Liver (tissue), 9 donors: ENCODE data around the gene POLR3A. TPM values are rescaled to one million over a fixed set of nuclear protein-coding genes. Genes with fewer than 3 reads are reported as not detected.

Source experiments
- DNase-seq: peaks from one replicate; pipeline ENCODE4 v3.0.0-alpha.2; 2017; ENCODE audit warnings: low spot score
- H3K27ac ChIP-seq, 2 donors: one replicate each; pipeline ENCODE4 v1.7.0; 2013; ENCODE audit warnings: inconsistent platforms in 2 of 2, low read length in 2 of 2, control low read depth in 1 of 2, low read depth in 1 of 2, mild to moderate bottlenecking in 1 of 2
- H3K27me3 ChIP-seq, 4 donors: one replicate each; pipeline versions ENCODE4 v1.6.1 to v1.7.0; 2013; ENCODE audit warnings: low read length in 3 of 4, inconsistent platforms in 1 of 4, mild to moderate bottlenecking in 1 of 4, moderate library complexity in 1 of 4; ENCODE audit not compliant: control insufficient read depth in 4 of 4, insufficient read depth in 4 of 4
- H3K36me3 ChIP-seq, 4 donors: one replicate each; pipeline versions ENCODE4 v1.6.1 to v1.7.0; 2013; ENCODE audit warnings: low read length in 3 of 4, mild to moderate bottlenecking in 3 of 4, low read depth in 1 of 4, moderate library complexity in 1 of 4; ENCODE audit not compliant: control insufficient read depth in 4 of 4, insufficient read depth in 3 of 4
- H3K4me1 ChIP-seq, 4 donors: one replicate each; pipeline versions ENCODE4 v1.6.1 to v1.7.0; 2013; ENCODE audit warnings: low read length in 3 of 4, mild to moderate bottlenecking in 3 of 4, moderate library complexity in 1 of 4; ENCODE audit not compliant: control insufficient read depth in 4 of 4, insufficient read depth in 4 of 4
- H3K4me3 ChIP-seq, 3 donors: one replicate each; pipeline versions ENCODE4 v1.6.1 to v1.7.0; 2013; ENCODE audit warnings: low read length in 3 of 3, control low read depth in 1 of 3, low read depth in 1 of 3, mild to moderate bottlenecking in 1 of 3
- H3K9ac ChIP-seq, 2 donors: one replicate each; pipeline ENCODE4 v1.7.0; 2013; ENCODE audit warnings: low read length in 2 of 2, mild to moderate bottlenecking in 2 of 2, moderate library complexity in 2 of 2, control low read depth in 1 of 2, low read depth in 1 of 2
- H3K9me3 ChIP-seq, 4 donors: one replicate each; pipeline versions ENCODE4 v1.6.1 to v1.7.0; 2013; ENCODE audit warnings: low read length in 3 of 4; ENCODE audit not compliant: control insufficient read depth in 4 of 4
- ATF3 ChIP-seq: IDR thresholded peaks from 2 replicates; pipeline ENCODE4 v1.6.1; 2016; ENCODE audit warnings: antibody characterized with exemption
- CTCF ChIP-seq: fragments of 150-350 bp; IDR thresholded peaks from 2 replicates; pipeline ENCODE4 v1.5.1; 2017; ENCODE audit warnings: improper control_type of control experiment, low read depth, low read length; ENCODE audit not compliant: missing input control
- EGR1 ChIP-seq, 2 donors: IDR thresholded peaks; 2 replicates each; pipeline ENCODE4 v1.6.1; 2016 to 2018; ENCODE audit warnings: antibody characterized with exemption in 2 of 2, low read depth in 2 of 2
- FOXA1 ChIP-seq: IDR thresholded peaks from 2 replicates; pipeline ENCODE4 v1.6.1; 2016; ENCODE audit warnings: antibody characterized with exemption
- FOXA2 ChIP-seq: IDR thresholded peaks from 2 replicates; pipeline ENCODE4 v1.6.1; 2016; ENCODE audit warnings: antibody characterized with exemption
- GABPA ChIP-seq, 2 donors: IDR thresholded peaks in 1 of 2; conservative IDR thresholded peaks in 1 of 2; 2 replicates each; pipeline ENCODE4 v1.6.1; 2016; ENCODE audit warnings: antibody characterized with exemption in 2 of 2, mild to moderate bottlenecking in 1 of 2, moderate library complexity in 1 of 2
- HNF4A ChIP-seq, 2 donors: conservative IDR thresholded peaks; 2 replicates each; pipeline ENCODE4 v1.6.1; 2016; ENCODE audit warnings: antibody characterized with exemption in 2 of 2, mild to moderate bottlenecking in 2 of 2
- JUND ChIP-seq, 2 donors: IDR thresholded peaks; 2 replicates each; pipeline ENCODE4 v1.6.1; 2016; ENCODE audit warnings: antibody characterized with exemption in 2 of 2
- MAX ChIP-seq: IDR thresholded peaks from 2 replicates; pipeline ENCODE4 v1.6.1; 2016; ENCODE audit warnings: antibody characterized with exemption
- NR2F2 ChIP-seq: IDR thresholded peaks from 2 replicates; pipeline ENCODE4 v1.6.1; 2016; ENCODE audit warnings: antibody characterized with exemption
- RAD21 ChIP-seq, 2 donors: IDR thresholded peaks; 2 replicates each; pipeline ENCODE4 v1.6.1; 2016; ENCODE audit warnings: antibody characterized with exemption in 2 of 2, mild to moderate bottlenecking in 2 of 2
- REST ChIP-seq: IDR thresholded peaks from 2 replicates; pipeline ENCODE4 v1.6.1; 2016; ENCODE audit warnings: antibody characterized with exemption, mild to moderate bottlenecking
- RXRA ChIP-seq, 2 donors: IDR thresholded peaks; 2 replicates each; pipeline ENCODE4 v1.6.1; 2017 to 2018; ENCODE audit warnings: antibody characterized with exemption in 2 of 2, mild to moderate bottlenecking in 1 of 2
- SP1 ChIP-seq: IDR thresholded peaks from 2 replicates; pipeline ENCODE4 v1.6.1; 2018; ENCODE audit warnings: antibody characterized with exemption, mild to moderate bottlenecking
- YY1 ChIP-seq: IDR thresholded peaks from 2 replicates; pipeline ENCODE4 v1.6.1; 2016; ENCODE audit warnings: antibody characterized with exemption, mild to moderate bottlenecking
- ZBTB33 ChIP-seq: IDR thresholded peaks from 2 replicates; pipeline ENCODE4 v1.6.1; 2016; ENCODE audit warnings: antibody characterized with exemption
- WGBS: extraction: QIAGEN DNeasy Blood & Tissue Kit; methylation state at CpG from one replicate; pipeline ENCODE4 v1.1.7; 2013; 5-methylcytosine and 5-hydroxymethylcytosine counted together
- polyA plus RNA-seq, 2 donors: library from polyadenylated mRNA; stranded (reverse) in 1 of 2; unstranded in 1 of 2; fragments of 200-250 nt in 1 of 2; fragments of >200 nt in 1 of 2; fragmentation: Nextera tagmentation in 1 of 2; extraction: Ambion mirVana in 1 of 2; gene quantifications; one replicate each; pipeline versions ENCODE4 v1.2.1 to v1.2.3, GENCODE V29; 2013 to 2015
- total RNA-seq, 2 donors: library from RNA; depleted of rRNA; stranded (reverse); fragments of >200 nt; gene quantifications; one replicate each; pipeline ENCODE4 v1.2.3, GENCODE V29; 2014
- donor health status: healthy.
- donor health status: healthy.
- donor health status: healthy.
- donor health status: healthy.
- donor health status: healthy.

Gene POLR3A
- total and polyA plus RNA-seq, 4 donors = 3.2 to 9.6 (median 5.5) TPM

- Histone ChIP-seq H3K9me3 (no peaks in the 10 kb centered on the region), H3K27me3 (no peaks in the 10 kb centered on the region), H3K36me3 (peaks cover 16 to 57% (median 48%) of the 10 kb centered on the region in 4 donors), H3K4me3 (no peak overlapping the region), H3K4me1 (peaks cover 6 to 21% (median 16%) of the 10 kb centered on the region in 4 donors), H3K9ac (no peak overlapping the region), H3K27ac (no peak overlapping the region)
- WGBS = 95% methylated on average over 8 of the region's 8 CpGs
- TF ChIP-seq ZBTB33 (no peak), RAD21 (IDR thresholded peaks at IDR 0.05) (no peak), SP1 (no peak), RXRA (IDR thresholded peaks at IDR 0.05) (no peak), MAX (no peak), EGR1 (IDR thresholded peaks at IDR 0.05; ENCODE audit: low read depth in 2 of 2) (no peak), FOXA1 (no peak), NR2F2 (no peak), REST (no peak), JUND (IDR thresholded peaks at IDR 0.05) (no peak)
- DNase-seq = no peak
Measured at GRCh38 chr10:78025685-78026364, 3.5 kb downstream of the POLR3A start.

- no peak overlapping the region for H3K4me3 ChIP-seq
- TF ChIP-seq ZBTB33 (no peak), FOXA2 (no peak), FOXA1 (no peak), GABPA (IDR thresholded peaks at IDR 0.05 in 1 of 2, conservative IDR thresholded peaks at IDR 0.05 in 1 of 2) (no peak), REST (no peak), NR2F2 (no peak), SP1 (no peak), ATF3 (no peak), YY1 (no peak), HNF4A (conservative IDR thresholded peaks at IDR 0.05) (no peak), EGR1 (IDR thresholded peaks at IDR 0.05; ENCODE audit: low read depth in 2 of 2) (no peak), CTCF (no peak), RAD21 (IDR thresholded peaks at IDR 0.05) (no peak), RXRA (IDR thresholded peaks at IDR 0.05) (no peak)
- no peak overlapping the region for H3K27ac ChIP-seq
Measured at GRCh38 chr10:78023741-78024140, 5.6 kb downstream of the POLR3A start.

More at GRCh38 chr10:78023741-78024140, 5.6 kb downstream of the POLR3A start:
- 96% methylated on average over 3 of the region's 3 CpGs for WGBS
- Histone ChIP-seq H3K9ac (no peak overlapping the region), H3K36me3 (peaks cover 20 to 74% (median 57%) of the 10 kb centered on the region in 4 donors), H3K9me3 (no peaks in the 10 kb centered on the region), H3K27me3 (no peaks in the 10 kb centered on the region), H3K4me1 (peaks cover 6 to 12% (median 12%) of the 10 kb centered on the region in 4 donors)
- DNase-seq = no peak
